OCI-LY1 (cell line): ENCODE results near the gene DNAAF8.
A peak's percentile ranks its signal among the peaks of the same experiment; 100 is the strongest.

ENCODE experiments used
- H2AFZ ChIP-seq: fragments of 200-600 bp; sonication (generic), shearing (Covaris generic); 2 replicates; pipeline ENCODE4 v1.6.0; 2014; ENCODE audit warnings: antibody characterized with exemption, mild to moderate bottlenecking, low read length
- H3F3A ChIP-seq: fragments of 200-600 bp; sonication (generic), shearing (Covaris generic); 2 replicates; pipeline ENCODE4 v1.6.0; 2014; ENCODE audit warnings: mild to moderate bottlenecking, antibody characterized with exemption, low read length, moderate library complexity; ENCODE audit not compliant: insufficient read depth
- H3K27ac ChIP-seq: fragments of 200-600 bp; sonication (generic); 2 replicates; pipeline ENCODE4 v1.5.1; 2014; ENCODE audit warnings: low read length, mixed run types, mild to moderate bottlenecking, low read depth; ENCODE audit not compliant: poor library complexity, severe bottlenecking
- H3K27me3 ChIP-seq: fragments of 200-600 bp; sonication (generic); 2 replicates; pipeline ENCODE4 v1.6.0; 2014; ENCODE audit warnings: antibody characterized with exemption, mild to moderate bottlenecking, low read length, moderate library complexity; ENCODE audit not compliant: insufficient read depth
- H3K36me3 ChIP-seq: fragments of 200-600 bp; sonication (generic); 2 replicates; pipeline ENCODE4 v1.6.1; 2014; ENCODE audit warnings: mild to moderate bottlenecking, antibody characterized with exemption, low read length, moderate library complexity, mixed read lengths; ENCODE audit not compliant: insufficient read depth
- H3K4me1 ChIP-seq: fragments of 200-600 bp; sonication (generic); 2 replicates; pipeline ENCODE4 v1.5.1; 2014; ENCODE audit warnings: mild to moderate bottlenecking, low read length, moderate library complexity; ENCODE audit not compliant: insufficient read depth, severe bottlenecking
- H3K4me2 ChIP-seq: fragments of 200-600 bp; sonication (generic), shearing (Covaris generic); 2 replicates; pipeline ENCODE4 v1.6.1; 2014; ENCODE audit warnings: low read length
- H3K4me3 ChIP-seq: fragments of 200-600 bp; sonication (generic); 2 replicates; pipeline ENCODE4 v1.5.1; 2014; ENCODE audit warnings: low read length, low read depth, mild to moderate bottlenecking, mixed read lengths; ENCODE audit not compliant: poor library complexity, severe bottlenecking
- H3K79me2 ChIP-seq: fragments of 200-600 bp; shearing (Covaris generic); 2 replicates; pipeline ENCODE4 v1.6.1; 2016; ENCODE audit warnings: mixed run types, low read length, mixed read lengths; ENCODE audit not compliant: insufficient read depth
- H3K9ac ChIP-seq: fragments of 200-600 bp; sonication (generic), shearing (Covaris generic); 2 replicates; pipeline ENCODE4 v1.6.1; 2014; ENCODE audit warnings: mild to moderate bottlenecking, low read length, mixed read lengths
- H3K9me2 ChIP-seq: fragments of 200-600 bp; sonication (generic), shearing (Covaris generic); 2 replicates; pipeline ENCODE4 v1.6.1; 2014; ENCODE audit warnings: low read depth, mild to moderate bottlenecking, low read length, mixed read lengths
- H3K9me3 ChIP-seq: fragments of 200-600 bp; shearing (Covaris generic); 2 replicates; pipeline ENCODE4 v1.6.1; 2014; ENCODE audit warnings: low read length, mixed read lengths
- H4K20me1 ChIP-seq: fragments of 200-600 bp; sonication (generic), shearing (Covaris generic); 2 replicates; pipeline ENCODE4 v1.6.0; 2016; ENCODE audit warnings: mild to moderate bottlenecking, low read length; ENCODE audit not compliant: insufficient read depth
- CTCF ChIP-seq: fragments of 200-600 bp; sonication (generic), shearing (Covaris generic); IDR thresholded peaks from 2 replicates; pipeline ENCODE4 v1.5.1; 2017; ENCODE audit warnings: mild to moderate bottlenecking, antibody characterized with exemption, low read length, moderate library complexity, mixed read lengths
- EZH2 ChIP-seq: fragments of 200-600 bp; sonication (generic), shearing (Covaris generic); IDR thresholded peaks from 2 replicates; pipeline ENCODE4 v1.8.0; 2017; ENCODE audit warnings: borderline replicate concordance, mixed run types, mild to moderate bottlenecking, antibody characterized with exemption, low read length, moderate library complexity, mixed read lengths

DNAAF8 gene

GRCh38 chr16:4734063-4734729 is at the start of gene DNAAF8, which contains the start of gene ANKS3:
Gene DNAAF8, plus strand, starts transcription at chr16:4734537. Its CDS starts 1,978 bp downstream, at chr16:4736515.
Gene ANKS3, minus strand, starts transcription at chr16:4734271. Its CDS starts 4,122 bp downstream, at chr16:4730149.
- peak within 1 kb of the TSS; percentile 42 for H3K27ac ChIP-seq
- peak within 1 kb of the TSS; percentile 89 for H2AFZ ChIP-seq
- H3K9me2 ChIP-seq = no peaks in the 10 kb centered on the region
- H3F3A ChIP-seq = no peaks in the 10 kb centered on the region
- H3K27me3 ChIP-seq = no peaks in the 10 kb centered on the region
- H3K4me1 ChIP-seq = peaks cover 15% of the 10 kb centered on the region
- peak within 1 kb of the TSS; percentile 84 for H3K9ac ChIP-seq
- H3K9me3 ChIP-seq = no peaks in the 10 kb centered on the region
- no peaks in the 10 kb centered on the region for H3K79me2 ChIP-seq
- no peaks in the 10 kb centered on the region for H4K20me1 ChIP-seq
- TF ChIP-seq EZH2 (no peak), CTCF (no peak)
- H3K4me3 ChIP-seq = peak within 1 kb of the TSS; percentile 85
- peaks cover 4% of the 10 kb centered on the region; the same call in 1 of the 2 replicates for H3K36me3 ChIP-seq
- H3K4me2 ChIP-seq = peak within 1 kb of the TSS; percentile 76

- H3K4me2 ChIP-seq = no peak overlapping the region
- no peaks in the 10 kb centered on the region for H3K79me2 ChIP-seq
- TF ChIP-seq EZH2 = no peak
- TF ChIP-seq CTCF = no peak
- H3K36me3 ChIP-seq = peaks cover 32% of the 10 kb centered on the region
- no peaks in the 10 kb centered on the region for H4K20me1 ChIP-seq
- no peak overlapping the region for H3K4me3 ChIP-seq
- no peaks in the 10 kb centered on the region for H3K9me2 ChIP-seq
- H3K27ac ChIP-seq = no peak overlapping the region
- no peaks in the 10 kb centered on the region for H3F3A ChIP-seq
- H3K9me3 ChIP-seq = no peaks in the 10 kb centered on the region
- H3K9ac ChIP-seq = no peak overlapping the region
- H3K27me3 ChIP-seq = no peaks in the 10 kb centered on the region
- H2AFZ ChIP-seq = no peak overlapping the region
- H3K4me1 ChIP-seq = no peaks in the 10 kb centered on the region
Measured at GRCh38 chr16:4684763-4685162, 49.6 kb upstream of the DNAAF8 start.

- Histone ChIP-seq H3K4me1 (no peaks in the 10 kb centered on the region), H3K36me3 (peaks cover 32% of the 10 kb centered on the region), H3K27ac (no peak overlapping the region)
Measured at GRCh38 chr16:4685292-4685691, 49.0 kb upstream of the DNAAF8 start.

More at GRCh38 chr16:4685292-4685691, 49.0 kb upstream of the DNAAF8 start:
- no peak overlapping the region for H3K4me3 ChIP-seq
- no peak overlapping the region for H3K9ac ChIP-seq
- no peak for TF ChIP-seq CTCF
- TF ChIP-seq EZH2 = no peak
- no peaks in the 10 kb centered on the region for H3K27me3 ChIP-seq
- H3K4me2 ChIP-seq = no peak overlapping the region
- H3K79me2 ChIP-seq = no peaks in the 10 kb centered on the region
- H4K20me1 ChIP-seq = no peaks in the 10 kb centered on the region
- no peaks in the 10 kb centered on the region for H3K9me3 ChIP-seq
- no peak overlapping the region for H2AFZ ChIP-seq
- no peaks in the 10 kb centered on the region for H3F3A ChIP-seq
- H3K9me2 ChIP-seq = no peaks in the 10 kb centered on the region
